SHP77 treated with DMSO at 0.1 percent for 48 hours (cell line): ENCODE measurements around the gene TMC8.
"Not testable (repeated sequence)": the region's sequence is repeated elsewhere in the genome, so short reads cannot be mapped to it uniquely, and the experiment has no call there.

Experiments used
- DNase-seq: peaks from one replicate; lab custom pipeline; 2025; lab: John Stamatoyannopoulos, UW

Gene TMC8

DNA sequence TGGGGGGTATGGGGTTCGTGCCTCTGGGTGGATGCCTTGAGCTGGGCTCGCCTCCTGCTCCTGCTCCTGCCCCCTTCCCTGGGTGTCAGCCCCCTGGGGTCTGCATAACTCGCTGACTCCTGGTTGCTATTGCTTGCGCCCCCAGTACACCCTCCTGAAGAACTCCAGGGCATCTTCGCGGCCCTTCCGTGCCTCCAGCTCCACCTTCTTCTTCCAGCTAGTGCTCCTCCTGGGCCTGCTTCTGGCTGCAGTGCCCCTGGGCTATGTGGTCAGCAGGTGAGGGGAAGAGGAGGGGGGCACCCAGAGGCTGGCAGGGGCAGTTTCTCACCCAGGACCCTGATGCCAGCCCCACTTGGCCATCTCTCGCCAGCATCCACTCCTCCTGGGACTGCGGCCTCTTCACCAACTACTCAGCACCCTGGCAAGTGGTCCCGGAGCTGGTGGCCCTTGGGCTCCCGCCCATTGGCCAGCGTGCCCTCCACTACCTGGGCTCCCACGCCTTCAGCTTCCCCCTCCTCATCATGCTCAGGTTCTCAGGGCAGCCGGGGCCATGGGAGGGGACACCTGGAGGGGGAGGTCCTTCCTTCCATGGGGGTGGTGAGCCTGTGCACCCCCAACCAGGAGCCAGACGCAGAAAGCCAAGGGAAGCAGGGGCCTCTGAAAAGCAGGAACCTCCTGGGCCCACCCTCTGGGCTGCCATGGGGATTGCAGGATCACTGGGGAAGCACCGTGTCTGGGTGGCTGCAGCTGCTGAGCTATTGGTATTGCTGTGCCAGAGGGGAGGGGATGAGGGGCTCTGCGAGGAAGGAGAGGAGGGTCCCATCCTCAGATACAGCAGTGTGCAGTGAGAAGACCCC is 7.9 kb downstream of the TMC8 start:
- no peak for DNase-seq

- DNase-seq: not testable (repeated sequence)
These were observed 9.2 kb downstream of the TMC8 start for GRCh38 chr17:78139861-78140168.

- peak; percentile 82 for DNase-seq
These were observed 9.8 kb downstream of the TMC8 start for GRCh38 chr17:78140169-78141051.

DNA sequence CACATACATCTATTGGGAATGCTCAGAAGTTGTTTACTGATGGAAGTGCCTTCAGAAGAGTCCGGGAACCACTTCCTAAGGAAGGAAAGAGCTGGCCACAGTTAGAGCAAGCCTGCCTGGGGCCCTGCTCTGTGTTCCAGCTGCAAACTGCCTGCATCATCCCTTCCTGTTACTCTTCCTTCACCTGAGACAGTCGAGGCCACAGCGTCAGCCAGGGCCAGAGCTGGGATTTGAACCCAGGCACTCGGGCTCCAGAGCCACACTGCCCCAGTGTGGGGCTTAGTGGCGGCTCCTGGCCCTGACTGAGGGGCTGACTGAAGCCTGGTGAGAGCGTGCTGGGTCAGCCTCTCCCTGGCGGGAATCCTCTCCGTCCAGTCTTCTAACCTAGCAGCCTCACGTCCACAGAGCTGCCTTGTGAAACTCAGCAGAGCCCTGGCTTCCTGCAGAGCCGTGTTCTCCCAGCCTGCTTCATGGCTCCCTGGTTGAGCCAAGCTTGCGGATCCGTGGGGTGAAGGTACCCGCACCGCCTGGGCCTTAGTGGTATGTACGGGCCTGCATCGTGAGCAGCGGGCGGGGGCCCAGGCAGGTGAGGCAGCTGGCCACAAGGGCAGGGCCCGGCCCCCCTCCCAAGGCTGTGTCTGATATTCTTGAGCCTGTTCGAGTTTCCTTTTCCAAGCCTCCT is 11.0 kb downstream of the TMC8 start:
- no peak for DNase-seq

DNA sequence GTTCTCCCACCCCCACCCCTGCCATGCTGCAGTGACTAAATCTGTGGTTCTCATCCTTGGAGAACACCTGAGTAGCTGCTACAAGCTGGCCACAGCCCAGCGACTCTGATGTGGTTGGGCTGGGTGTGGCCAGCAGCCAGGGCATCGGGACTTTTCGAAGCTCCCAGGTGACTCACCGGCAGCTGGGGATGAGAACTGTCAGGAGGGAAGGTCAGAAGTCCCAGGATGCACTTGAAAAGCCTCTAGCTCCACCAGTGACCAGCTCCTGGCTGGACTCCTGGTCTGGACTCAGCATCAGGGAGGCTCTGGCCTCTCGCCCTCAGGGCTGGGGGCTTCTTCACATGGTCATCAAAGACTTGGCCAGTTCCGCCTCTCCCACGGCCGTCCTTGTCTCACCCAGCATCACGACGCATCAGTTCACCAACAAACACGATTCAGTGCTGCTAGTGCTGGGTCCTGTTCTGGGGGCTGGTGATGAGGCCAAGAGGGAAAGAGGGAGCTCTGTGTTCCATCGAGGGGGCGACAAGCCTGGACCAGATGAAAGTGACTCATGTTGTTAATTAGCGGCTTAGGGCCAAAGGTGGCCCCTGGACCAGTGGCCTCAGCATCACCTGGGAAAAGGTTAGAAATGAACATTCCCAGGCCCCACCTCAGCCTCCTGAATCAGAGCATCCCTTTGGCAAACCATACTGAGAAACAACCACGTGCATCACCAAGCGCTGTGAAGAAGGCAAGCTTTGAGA is 11.7 kb downstream of the TMC8 start:
- DNase-seq: peak; percentile 25

- no peak for DNase-seq
These were observed 12.9 kb downstream of the TMC8 start for GRCh38 chr17:78143214-78144146.

- DNase-seq: no peak
These were observed 13.7 kb downstream of the TMC8 start for GRCh38 chr17:78144147-78144719.

DNA sequence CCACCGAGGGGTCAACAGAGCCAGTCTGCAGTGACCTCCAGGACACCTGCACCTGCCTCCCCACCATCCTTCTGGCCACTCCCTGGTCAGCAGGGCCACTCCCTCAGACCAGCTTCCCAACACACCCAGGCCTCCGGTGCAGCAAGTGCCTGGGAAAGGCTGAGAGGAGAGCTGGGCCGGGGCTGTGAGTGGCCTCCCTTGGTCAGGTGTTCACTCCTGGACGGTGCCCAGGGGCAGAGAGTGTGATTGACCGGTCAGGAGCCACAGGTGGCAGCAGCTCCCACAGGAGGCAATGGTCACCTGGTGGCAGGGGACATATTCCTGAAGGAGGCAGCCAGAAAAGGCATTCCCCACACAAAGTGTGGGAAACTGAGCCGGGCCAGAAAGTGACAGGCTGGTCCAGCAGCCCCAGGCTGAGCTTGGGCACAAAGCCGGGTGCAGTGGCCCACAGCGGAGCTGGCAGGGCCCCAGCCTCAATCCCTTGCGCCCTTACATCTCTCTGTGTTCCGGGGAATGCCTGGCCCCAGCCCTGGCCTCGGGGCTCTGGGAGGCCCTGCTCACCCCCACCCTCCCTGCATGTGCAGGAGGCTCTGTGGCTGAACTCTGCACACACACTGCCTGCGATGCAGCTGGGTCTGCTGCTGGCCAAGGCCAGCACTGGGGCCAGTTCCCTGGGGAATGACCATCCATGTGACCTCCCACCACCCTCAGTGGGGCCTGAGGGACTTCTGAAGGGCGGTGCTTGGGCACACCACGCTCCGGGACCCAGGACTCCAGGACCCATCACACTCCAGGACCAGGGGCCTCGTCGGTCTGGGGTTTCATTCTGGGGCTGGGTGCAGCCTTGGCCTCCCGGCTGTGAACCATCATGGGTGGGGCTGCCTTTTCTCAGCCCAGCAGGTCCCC is 14.4 kb downstream of the TMC8 start:
- DNase-seq: no peak

DNA sequence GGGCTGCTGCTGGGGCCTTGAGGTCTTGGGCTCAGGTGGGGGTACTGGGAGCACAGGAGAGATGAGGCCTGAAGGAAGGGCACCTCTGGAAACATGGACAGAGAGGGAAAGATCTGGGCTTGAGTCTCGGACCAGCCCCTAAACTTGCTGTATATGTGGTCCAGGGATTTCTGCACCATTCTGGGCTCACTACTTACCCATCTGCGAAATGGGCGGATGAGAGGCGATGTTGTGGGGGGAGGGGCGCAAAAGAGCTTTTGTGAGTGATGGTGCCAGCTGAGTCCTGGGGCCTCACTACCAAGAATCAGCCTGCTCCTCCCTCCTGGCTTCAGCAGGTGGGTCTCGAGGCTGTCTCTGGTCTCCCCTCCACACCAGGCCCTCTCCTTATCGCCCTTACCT is 15.9 kb downstream of the TMC8 start:
- no peak for DNase-seq

DNA sequence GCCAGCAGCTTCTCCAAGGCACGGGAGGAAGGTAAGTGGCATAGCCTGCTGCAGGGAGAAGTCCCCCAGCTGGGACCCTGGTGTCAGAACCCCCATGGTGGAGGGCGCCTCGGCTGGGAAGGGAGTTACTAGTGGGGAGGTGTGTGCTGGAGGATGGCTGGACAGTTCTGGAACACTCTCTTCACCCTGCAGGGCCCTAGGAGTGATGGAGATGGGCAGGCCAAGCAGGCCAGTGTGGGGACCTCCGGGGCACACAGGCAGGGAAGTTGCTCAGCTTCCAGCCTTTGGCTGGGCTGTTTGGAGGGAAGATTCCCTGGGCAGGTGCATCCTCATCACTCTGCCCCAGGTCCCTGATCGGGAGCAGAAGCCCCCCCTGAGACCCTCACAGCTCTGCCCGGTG is 16.3 kb downstream of the TMC8 start:
- no peak for DNase-seq

DNA sequence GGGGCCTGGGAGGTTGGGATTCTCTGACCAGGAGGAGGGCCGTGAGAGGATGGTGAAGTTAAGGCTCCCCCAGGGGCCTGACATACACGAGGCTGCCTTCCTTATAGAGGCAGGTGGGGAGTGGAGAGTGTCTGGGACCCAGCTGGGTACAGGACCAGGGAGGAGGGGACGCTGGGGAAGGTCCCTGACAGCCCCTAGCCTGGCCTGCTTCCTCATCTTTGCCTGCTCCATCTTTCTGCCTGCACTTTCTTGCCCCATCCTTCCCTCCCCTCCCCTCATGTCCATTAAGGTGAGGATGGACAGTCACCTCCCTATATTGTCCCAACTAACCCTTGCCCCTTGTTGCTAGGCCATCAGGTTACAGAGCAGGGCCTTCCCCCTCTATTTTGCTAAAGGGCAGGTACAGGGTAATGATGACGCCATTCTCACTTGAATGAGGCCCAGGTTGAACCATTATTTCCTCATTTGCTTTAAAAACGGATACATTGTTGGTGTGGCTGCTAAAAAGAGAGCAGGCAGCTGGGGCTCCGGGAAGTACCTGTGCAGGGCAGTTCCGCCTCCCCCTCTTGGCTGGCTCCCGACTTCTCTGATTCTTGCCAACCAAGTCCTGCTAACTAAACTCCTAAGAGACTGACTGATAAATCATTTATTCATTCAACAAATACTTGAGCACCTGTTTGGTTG is 16.9 kb downstream of the TMC8 start:
- no peak for DNase-seq

DNA sequence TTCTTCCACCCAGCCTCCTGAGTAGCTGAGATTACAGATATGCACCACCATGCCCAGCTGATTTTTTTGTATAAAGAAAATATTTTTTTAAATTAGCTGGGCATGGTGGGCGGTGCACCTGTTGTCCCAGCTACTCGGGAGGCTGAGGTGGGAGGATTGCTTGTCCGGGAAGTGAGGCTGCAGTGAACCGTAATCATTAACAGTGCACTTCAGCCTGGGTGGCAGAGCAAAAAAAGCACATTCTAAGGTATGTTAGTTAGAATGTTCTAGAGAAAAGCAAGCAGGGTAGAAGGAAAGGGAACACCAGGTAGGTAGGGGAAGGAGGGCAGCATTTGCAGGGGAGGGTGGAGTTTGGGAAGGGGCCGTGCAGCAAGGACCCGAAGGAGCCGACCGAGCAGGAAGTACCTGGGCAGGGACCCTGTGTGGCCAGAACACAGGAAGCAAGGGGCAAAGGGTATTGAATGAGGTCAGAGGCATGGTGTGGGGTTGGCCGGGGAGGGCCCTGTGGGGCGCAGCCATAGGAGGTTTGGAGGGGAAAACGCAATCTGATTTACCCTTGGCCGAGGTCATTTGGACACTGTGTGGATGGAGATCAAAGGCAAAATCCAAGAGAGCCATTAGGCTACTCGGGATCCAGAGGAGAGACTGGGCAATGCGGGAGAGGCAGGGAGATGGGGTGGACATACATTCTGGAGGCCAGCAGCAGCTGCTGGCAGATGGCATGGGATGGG is 17.9 kb downstream of the TMC8 start:
- no peak for DNase-seq

- DNase-seq: no peak
These were observed 21.0 kb downstream of the TMC8 start for GRCh38 chr17:78151514-78152008.

DNA sequence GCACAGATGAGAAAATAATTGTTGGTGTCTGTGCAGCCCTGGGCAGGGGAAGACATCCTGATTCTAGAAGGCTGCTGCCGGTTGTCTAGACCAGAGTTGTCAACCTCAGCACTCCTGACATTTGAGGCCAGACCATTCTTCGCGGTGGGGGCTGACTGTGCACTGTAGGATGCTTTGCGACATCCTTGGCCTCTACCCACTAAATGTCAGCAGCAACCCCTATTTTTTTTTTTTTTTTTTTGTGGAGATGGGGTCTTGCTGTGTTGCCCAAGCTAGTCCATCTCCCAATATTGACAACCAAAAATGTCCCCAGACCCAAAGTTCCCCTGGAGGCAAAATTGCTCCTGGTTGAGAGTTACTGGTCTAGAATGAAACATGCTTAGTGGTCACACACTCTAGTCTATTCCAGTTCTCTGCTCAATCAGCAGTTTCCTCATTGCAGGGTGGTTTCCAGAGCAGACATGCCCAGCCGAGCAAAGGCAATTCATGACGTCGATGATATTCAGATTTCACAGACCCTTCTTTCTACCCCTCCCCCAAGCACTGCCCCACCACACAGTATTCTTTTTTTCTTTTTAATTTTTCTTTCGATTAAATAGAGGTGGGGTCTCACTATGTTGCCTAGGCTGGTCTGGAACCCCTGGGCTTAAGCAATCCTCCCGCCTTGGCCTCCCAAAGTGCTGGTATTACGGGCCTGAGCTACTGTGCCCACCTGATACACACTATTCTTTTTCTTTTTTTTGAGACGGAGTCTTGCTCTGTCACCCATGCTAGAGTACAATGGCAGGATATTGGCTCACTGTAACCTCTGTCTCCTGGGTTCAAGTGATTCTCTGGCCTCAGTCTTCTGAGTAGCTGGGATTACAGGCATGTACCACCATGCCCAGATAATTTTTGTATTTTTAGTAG is 24.6 kb downstream of the TMC8 start:
- no peak for DNase-seq

- no peak for DNase-seq
These were observed 29.1 kb downstream of the TMC8 start for GRCh38 chr17:78159575-78160158.
